ENCODE results near the gene AKR1D1. TPM values are rescaled to one million over a fixed set of nuclear protein-coding genes. Genes with fewer than 3 reads are reported as not detected.

AKR1D1 gene
- total and polyA plus RNA-seq, 2 donors (not counting 3 experiments of a cell fraction or from before 2014, with no cell fraction given), result not detected

DNA sequence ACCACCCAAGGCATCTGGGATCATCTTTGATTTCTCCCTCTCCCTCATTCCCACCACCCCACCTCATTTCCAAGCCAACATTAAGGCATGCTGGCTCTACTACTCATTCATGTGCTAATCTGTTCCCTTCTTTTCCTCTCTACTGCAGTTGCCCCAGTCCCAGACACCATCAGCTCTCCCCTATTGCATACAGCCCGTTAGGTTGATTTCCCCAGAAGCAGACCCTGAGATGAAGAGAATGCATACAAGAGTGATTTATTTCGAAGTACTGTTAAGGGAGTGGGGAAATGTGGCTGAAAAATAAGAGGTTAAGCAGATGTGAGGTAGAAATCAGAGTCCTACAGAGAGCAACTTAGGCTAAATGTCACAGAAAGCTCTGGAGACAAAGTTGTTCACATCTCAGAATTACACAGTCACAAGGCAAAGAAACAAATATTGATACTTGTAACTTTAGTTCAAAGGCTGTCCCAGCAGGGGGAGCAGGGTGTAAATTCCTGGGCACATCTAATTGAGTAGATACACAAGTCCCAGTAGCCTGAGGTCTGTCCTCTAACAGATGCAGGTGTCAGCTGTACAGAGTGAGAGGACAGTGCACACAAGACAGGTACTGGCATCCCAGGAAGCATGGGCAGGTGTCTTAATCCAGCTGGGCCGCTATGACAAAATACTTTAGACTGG, 20.9 kb downstream of the AKR1D1 start:
- BruUV-seq (replicated peaks), result no TSS peak
- Histone ChIP-seq H3K9me1 (replicated peaks; ENCODE audit: control insufficient read depth, extremely low read depth, insufficient read depth, low read length) (no peaks in the 10 kb centered on the region), H3K4me3 (replicated peaks in 1 of 3; ENCODE audit: insufficient read depth in 1 of 3, low read depth in 1 of 3, low read length in 3 of 3) (no peak overlapping the region), H3K79me2 (ENCODE audit: control insufficient read depth, insufficient read depth, low read length) (no peaks in the 10 kb centered on the region), H2AFZ (ENCODE audit: low read depth, low read length) (no peak overlapping the region), H3K4me1 (ENCODE audit: control insufficient read depth, extremely low read depth, insufficient read depth, low read length) (no peaks in the 10 kb centered on the region), H4K20me1 (replicated peaks; ENCODE audit: control insufficient read depth, extremely low read depth, insufficient read depth, low read length) (no peaks in the 10 kb centered on the region), H3K27me3 (ENCODE audit: control insufficient read depth in 2 of 2, insufficient read depth in 2 of 2, low read length in 2 of 2) (no peaks in the 10 kb centered on the region), H3K9me3 (replicated peaks; ENCODE audit: control insufficient read depth, insufficient read depth, low read length) (no peaks in the 10 kb centered on the region), H3K27ac (ENCODE audit: insufficient read depth, low read depth, low read length) (no peak overlapping the region), H3K9ac (replicated peaks; ENCODE audit: extremely low read depth, insufficient read depth, low read length) (no peak overlapping the region), H3K4me2 (ENCODE audit: insufficient read depth, low read length) (no peak overlapping the region), H3K36me3 (ENCODE audit: control insufficient read depth in 2 of 2, extremely low read depth in 1 of 2, insufficient read depth in 2 of 2, low read length in 2 of 2) (no peaks in the 10 kb centered on the region)
- no peak for FAIRE-seq
- intact Hi-C loops (cut with micrococcal nuclease) (loop anchor here (1.0 kb wide), 1 partner anchor 641 kb away; no protein-coding TSS in a partner anchor), dilution Hi-C loops (cut with MboI; ENCODE audit: extremely low pct_ligation_motif_present, low sequenced_read_pairs) (no loop called here)
- POLR2A ChIA-PET, result no interaction called here
- TF ChIP-seq POLR2A (IDR thresholded peaks at IDR 0.05; ENCODE audit: low read depth, low read length) (no peak), EZH2 (IDR thresholded peaks at IDR 0.05; ENCODE audit: borderline replicate concordance, low read depth, low read length, severe bottlenecking) (no peak), JUN (IDR thresholded peaks at IDR 0.05; ENCODE audit: borderline replicate concordance, insufficient read depth, insufficient read length, low read depth) (no peak), MYC (IDR thresholded peaks at IDR 0.05; ENCODE audit: low read depth, low read length) (no peak), FOS (IDR thresholded peaks at IDR 0.05; ENCODE audit: borderline replicate concordance, insufficient read depth, low read length) (no peak), GATA2 (IDR thresholded peaks at IDR 0.05; ENCODE audit: insufficient read depth, insufficient read length, low read depth, low read length) (no peak), POLR2AphosphoS5 (IDR thresholded peaks at IDR 0.05; ENCODE audit: insufficient read depth, low read depth, low read length) (no peak)
- TF ChIP-seq, protein P1, sequence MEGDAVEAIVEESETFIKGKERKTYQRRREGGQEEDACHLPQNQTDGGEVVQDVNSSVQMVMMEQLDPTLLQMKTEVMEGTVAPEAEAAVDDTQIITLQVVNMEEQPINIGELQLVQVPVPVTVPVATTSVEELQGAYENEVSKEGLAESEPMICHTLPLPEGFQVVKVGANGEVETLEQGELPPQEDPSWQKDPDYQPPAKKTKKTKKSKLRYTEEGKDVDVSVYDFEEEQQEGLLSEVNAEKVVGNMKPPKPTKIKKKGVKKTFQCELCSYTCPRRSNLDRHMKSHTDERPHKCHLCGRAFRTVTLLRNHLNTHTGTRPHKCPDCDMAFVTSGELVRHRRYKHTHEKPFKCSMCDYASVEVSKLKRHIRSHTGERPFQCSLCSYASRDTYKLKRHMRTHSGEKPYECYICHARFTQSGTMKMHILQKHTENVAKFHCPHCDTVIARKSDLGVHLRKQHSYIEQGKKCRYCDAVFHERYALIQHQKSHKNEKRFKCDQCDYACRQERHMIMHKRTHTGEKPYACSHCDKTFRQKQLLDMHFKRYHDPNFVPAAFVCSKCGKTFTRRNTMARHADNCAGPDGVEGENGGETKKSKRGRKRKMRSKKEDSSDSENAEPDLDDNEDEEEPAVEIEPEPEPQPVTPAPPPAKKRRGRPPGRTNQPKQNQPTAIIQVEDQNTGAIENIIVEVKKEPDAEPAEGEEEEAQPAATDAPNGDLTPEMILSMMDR (IDR thresholded peaks at IDR 0.05; ENCODE audit: extremely low read depth in 1 of 2, insufficient read depth in 1 of 2, low read depth in 1 of 2, low read length in 2 of 2), result no peak
- TF ChIP-seq, protein P2, sequence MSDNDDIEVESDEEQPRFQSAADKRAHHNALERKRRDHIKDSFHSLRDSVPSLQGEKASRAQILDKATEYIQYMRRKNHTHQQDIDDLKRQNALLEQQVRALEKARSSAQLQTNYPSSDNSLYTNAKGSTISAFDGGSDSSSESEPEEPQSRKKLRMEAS (IDR thresholded peaks at IDR 0.05; ENCODE audit: insufficient read depth, insufficient read length), result no peak
- peak; percentile 6 for DNase-seq (ENCODE audit: low read depth, low spot score)
- CTCF ChIA-PET, result interaction anchor here (2.2 kb wide), 1 partner anchor 642 kb away, joined by 11 read pairs; no protein-coding TSS in a partner anchor
